Lower leg skin (tissue), 3 donors: ENCODE results near the gene BICC1.

Experiments used
- POLR2A ChIP-seq, 2 donors: fragments of 450-650 bp; IDR thresholded peaks; one replicate each; pipeline ENCODE4 v1.6.1; 2016 to 2017; ENCODE audit warnings: antibody characterized with exemption in 2 of 2, mild to moderate bottlenecking in 1 of 2, moderate library complexity in 1 of 2
- TF ChIP-seq, protein P1 (sequence below), 3 donors: fragments of 450-650 bp; IDR thresholded peaks; one replicate each; pipeline ENCODE4 v1.5.1; 2016; ENCODE audit warnings: antibody characterized with exemption in 3 of 3, mild to moderate bottlenecking in 3 of 3, moderate library complexity in 2 of 3

DNA sequence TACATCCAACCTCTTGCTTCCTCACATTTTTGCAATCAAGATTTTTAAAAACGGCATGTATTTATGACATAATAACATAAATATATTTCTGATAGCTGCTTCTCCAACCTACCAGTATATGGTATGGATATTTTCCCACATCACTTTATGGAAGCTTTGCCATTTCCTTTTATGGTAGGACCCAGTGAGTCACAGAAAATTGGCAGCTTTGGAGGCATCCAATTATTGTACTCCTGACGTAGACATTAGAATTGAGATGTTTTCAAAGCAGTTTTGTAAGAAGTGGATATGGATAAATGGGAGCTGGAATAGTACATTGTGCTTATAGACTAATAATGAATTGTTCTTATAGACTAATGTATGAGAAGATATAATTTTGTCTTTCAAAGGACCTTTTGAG, 23.8 kb upstream of the BICC1 start:
- TF ChIP-seq, protein P1, sequence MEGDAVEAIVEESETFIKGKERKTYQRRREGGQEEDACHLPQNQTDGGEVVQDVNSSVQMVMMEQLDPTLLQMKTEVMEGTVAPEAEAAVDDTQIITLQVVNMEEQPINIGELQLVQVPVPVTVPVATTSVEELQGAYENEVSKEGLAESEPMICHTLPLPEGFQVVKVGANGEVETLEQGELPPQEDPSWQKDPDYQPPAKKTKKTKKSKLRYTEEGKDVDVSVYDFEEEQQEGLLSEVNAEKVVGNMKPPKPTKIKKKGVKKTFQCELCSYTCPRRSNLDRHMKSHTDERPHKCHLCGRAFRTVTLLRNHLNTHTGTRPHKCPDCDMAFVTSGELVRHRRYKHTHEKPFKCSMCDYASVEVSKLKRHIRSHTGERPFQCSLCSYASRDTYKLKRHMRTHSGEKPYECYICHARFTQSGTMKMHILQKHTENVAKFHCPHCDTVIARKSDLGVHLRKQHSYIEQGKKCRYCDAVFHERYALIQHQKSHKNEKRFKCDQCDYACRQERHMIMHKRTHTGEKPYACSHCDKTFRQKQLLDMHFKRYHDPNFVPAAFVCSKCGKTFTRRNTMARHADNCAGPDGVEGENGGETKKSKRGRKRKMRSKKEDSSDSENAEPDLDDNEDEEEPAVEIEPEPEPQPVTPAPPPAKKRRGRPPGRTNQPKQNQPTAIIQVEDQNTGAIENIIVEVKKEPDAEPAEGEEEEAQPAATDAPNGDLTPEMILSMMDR (IDR thresholded peaks at IDR 0.05): no peak
- TF ChIP-seq POLR2A (IDR thresholded peaks at IDR 0.05): no peak
